OCI-M2 (cell line): Measurements from ENCODE around the gene ZNF547.
"Not testable (repeated sequence)": the region's sequence is repeated elsewhere in the genome, so short reads cannot be mapped to it uniquely, and the experiment has no call there.

Source experiments
- DNase-seq: peaks from one replicate; lab custom pipeline; 2025; ENCODE audit not compliant: unreplicated experiment; lab: John Stamatoyannopoulos, UW

ZNF547 gene

GRCh38 chr19:57374179-57374578 lies 10.8 kb downstream of the ZNF547 start:
- no peak for DNase-seq

GRCh38 chr19:57374647-57375046 lies 11.3 kb downstream of the ZNF547 start:
- not testable (repeated sequence) for DNase-seq

GRCh38 chr19:57376151-57376550 lies 12.8 kb downstream of the ZNF547 start:
- no peak for DNase-seq

GRCh38 chr19:57377498-57378146 lies 14.3 kb downstream of the ZNF547 start:
- no peak for DNase-seq

- no peak for DNase-seq
Measured at GRCh38 chr19:57380923-57381322, 17.6 kb downstream of the ZNF547 start.

- no peak for DNase-seq
Measured at GRCh38 chr19:57382806-57383488, 19.6 kb downstream of the ZNF547 start.

- no peak for DNase-seq
Measured at GRCh38 chr19:57389194-57389729, 25.9 kb downstream of the ZNF547 start.

- peak; percentile 97 for DNase-seq
Measured at GRCh38 chr19:57389730-57390598, 26.6 kb downstream of the ZNF547 start, which contains the start of gene ZNF548. ZNF548 (plus strand) TSS chr19:57389854; CDS start chr19:57390100, 246 bp downstream.

GRCh38 chr19:57395710-57396109 lies 32.4 kb downstream of the ZNF547 start:
- DNase-seq: no peak

GRCh38 chr19:57398868-57399267 lies 35.5 kb downstream of the ZNF547 start:
- no peak for DNase-seq

GRCh38 chr19:57403737-57404563 lies 40.6 kb downstream of the ZNF547 start:
- DNase-seq: no peak

GRCh38 chr19:57406516-57407123 lies 43.3 kb downstream of the ZNF547 start:
- DNase-seq: no peak

- DNase-seq: peak; percentile 78
Measured at GRCh38 chr19:57410877-57411671, 47.7 kb downstream of the ZNF547 start, which contains the start of gene ZNF17. ZNF17 (plus strand) TSS chr19:57411161; CDS start chr19:57413616, 2,455 bp downstream.

GRCh38 chr19:57419439-57419838 lies 56.1 kb downstream of the ZNF547 start:
- no peak for DNase-seq

GRCh38 chr19:57421037-57421436 lies 57.7 kb downstream of the ZNF547 start:
- DNase-seq: no peak
